ENCODE data around the gene DYNLT5. TPM values are rescaled to one million over a fixed set of nuclear protein-coding genes. Genes with fewer than 3 reads are reported as not detected.

The DYNLT5 gene
- total RNA-seq, 1 experiment from 2014 or later, result not detected

DNA sequence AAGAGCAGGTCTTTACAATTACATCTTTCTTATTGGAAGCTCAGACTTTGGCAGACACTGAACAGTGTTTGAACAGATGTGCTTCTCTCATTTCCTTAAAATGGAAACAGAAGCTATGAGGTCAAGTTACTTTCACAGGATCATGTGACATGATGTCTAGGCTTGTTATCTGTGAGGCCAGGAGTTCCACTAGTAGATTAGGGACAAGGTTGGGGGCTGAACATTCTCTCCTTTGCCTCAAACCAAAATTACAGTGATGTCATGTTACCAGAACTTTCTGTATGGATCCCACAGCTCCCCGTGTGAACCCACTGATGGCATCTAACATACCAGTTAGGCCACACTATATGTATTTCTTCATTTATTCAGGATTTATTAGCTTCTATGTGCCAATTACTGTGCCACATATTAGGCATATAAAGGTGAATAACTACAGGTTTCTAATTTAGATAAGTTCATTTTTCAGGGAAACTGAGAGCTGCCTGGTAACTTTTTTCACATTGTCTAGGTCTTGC is 6.0 kb downstream of the DYNLT5 start:
- H4K20me1 ChIP-seq (ENCODE audit: insufficient read depth), result no peaks in the 10 kb centered on the region
- H3K9me2 ChIP-seq (ENCODE audit: insufficient read depth), result no peaks in the 10 kb centered on the region
- TF ChIP-seq, protein P1, sequence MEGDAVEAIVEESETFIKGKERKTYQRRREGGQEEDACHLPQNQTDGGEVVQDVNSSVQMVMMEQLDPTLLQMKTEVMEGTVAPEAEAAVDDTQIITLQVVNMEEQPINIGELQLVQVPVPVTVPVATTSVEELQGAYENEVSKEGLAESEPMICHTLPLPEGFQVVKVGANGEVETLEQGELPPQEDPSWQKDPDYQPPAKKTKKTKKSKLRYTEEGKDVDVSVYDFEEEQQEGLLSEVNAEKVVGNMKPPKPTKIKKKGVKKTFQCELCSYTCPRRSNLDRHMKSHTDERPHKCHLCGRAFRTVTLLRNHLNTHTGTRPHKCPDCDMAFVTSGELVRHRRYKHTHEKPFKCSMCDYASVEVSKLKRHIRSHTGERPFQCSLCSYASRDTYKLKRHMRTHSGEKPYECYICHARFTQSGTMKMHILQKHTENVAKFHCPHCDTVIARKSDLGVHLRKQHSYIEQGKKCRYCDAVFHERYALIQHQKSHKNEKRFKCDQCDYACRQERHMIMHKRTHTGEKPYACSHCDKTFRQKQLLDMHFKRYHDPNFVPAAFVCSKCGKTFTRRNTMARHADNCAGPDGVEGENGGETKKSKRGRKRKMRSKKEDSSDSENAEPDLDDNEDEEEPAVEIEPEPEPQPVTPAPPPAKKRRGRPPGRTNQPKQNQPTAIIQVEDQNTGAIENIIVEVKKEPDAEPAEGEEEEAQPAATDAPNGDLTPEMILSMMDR (IDR thresholded peaks at IDR 0.05 in 2 of 3, conservative IDR thresholded peaks at IDR 0.05 in 1 of 3; ENCODE audit: borderline replicate concordance in 1 of 3, insufficient read depth in 1 of 3, low read depth in 2 of 3, low read length in 2 of 3), result no peak
- TF ChIP-seq FOSL1 (IDR thresholded peaks at IDR 0.05; ENCODE audit: low read depth), result no peak
- TF ChIP-seq ELF1 (IDR thresholded peaks at IDR 0.05; ENCODE audit: borderline replicate concordance, low read depth), result no peak
- no peak for TF ChIP-seq RAD21 (IDR thresholded peaks at IDR 0.05; ENCODE audit: low read depth)
- TF ChIP-seq CBX3 (IDR thresholded peaks at IDR 0.05; ENCODE audit: low read depth), result no peak
- TF ChIP-seq SIN3A (IDR thresholded peaks at IDR 0.05; ENCODE audit: low read depth), result no peak
- no peak for TF ChIP-seq CEBPB (IDR thresholded peaks at IDR 0.05; ENCODE audit: low read depth)
- TF ChIP-seq EZH2phosphoT487 (IDR thresholded peaks at IDR 0.05; ENCODE audit: borderline replicate concordance), result no peak
- no peak for TF ChIP-seq EZH2 (IDR thresholded peaks at IDR 0.05)
- no peak for TF ChIP-seq SRF (IDR thresholded peaks at IDR 0.05; ENCODE audit: low read depth)
- TF ChIP-seq, protein P2, sequence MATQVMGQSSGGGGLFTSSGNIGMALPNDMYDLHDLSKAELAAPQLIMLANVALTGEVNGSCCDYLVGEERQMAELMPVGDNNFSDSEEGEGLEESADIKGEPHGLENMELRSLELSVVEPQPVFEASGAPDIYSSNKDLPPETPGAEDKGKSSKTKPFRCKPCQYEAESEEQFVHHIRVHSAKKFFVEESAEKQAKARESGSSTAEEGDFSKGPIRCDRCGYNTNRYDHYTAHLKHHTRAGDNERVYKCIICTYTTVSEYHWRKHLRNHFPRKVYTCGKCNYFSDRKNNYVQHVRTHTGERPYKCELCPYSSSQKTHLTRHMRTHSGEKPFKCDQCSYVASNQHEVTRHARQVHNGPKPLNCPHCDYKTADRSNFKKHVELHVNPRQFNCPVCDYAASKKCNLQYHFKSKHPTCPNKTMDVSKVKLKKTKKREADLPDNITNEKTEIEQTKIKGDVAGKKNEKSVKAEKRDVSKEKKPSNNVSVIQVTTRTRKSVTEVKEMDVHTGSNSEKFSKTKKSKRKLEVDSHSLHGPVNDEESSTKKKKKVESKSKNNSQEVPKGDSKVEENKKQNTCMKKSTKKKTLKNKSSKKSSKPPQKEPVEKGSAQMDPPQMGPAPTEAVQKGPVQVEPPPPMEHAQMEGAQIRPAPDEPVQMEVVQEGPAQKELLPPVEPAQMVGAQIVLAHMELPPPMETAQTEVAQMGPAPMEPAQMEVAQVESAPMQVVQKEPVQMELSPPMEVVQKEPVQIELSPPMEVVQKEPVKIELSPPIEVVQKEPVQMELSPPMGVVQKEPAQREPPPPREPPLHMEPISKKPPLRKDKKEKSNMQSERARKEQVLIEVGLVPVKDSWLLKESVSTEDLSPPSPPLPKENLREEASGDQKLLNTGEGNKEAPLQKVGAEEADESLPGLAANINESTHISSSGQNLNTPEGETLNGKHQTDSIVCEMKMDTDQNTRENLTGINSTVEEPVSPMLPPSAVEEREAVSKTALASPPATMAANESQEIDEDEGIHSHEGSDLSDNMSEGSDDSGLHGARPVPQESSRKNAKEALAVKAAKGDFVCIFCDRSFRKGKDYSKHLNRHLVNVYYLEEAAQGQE (IDR thresholded peaks at IDR 0.05; ENCODE audit: low read depth), result no peak
- no peak for TF ChIP-seq ZNF274 (IDR thresholded peaks at IDR 0.05; ENCODE audit: low read depth, low read length)
- no peak for TF ChIP-seq TCF7L2 (IDR thresholded peaks at IDR 0.05; ENCODE audit: borderline replicate concordance, extremely low read depth, insufficient read depth, insufficient read length)
- TF ChIP-seq, protein P3, sequence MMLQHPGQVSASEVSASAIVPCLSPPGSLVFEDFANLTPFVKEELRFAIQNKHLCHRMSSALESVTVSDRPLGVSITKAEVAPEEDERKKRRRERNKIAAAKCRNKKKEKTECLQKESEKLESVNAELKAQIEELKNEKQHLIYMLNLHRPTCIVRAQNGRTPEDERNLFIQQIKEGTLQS (IDR thresholded peaks at IDR 0.05), result no peak
- TF ChIP-seq POLR2AphosphoS5 (IDR thresholded peaks at IDR 0.05; ENCODE audit: low read depth, low read length), result no peak
- TF ChIP-seq ZFX (IDR thresholded peaks at IDR 0.05), result no peak
- no peak for TF ChIP-seq YY1 (IDR thresholded peaks at IDR 0.05; ENCODE audit: extremely low read depth, insufficient replicate concordance, low read depth, low read length)
- no peak for TF ChIP-seq EGR1 (IDR thresholded peaks at IDR 0.05; ENCODE audit: low read depth)
- no peak for TF ChIP-seq JUND (IDR thresholded peaks at IDR 0.05)
- TF ChIP-seq, protein P4, sequence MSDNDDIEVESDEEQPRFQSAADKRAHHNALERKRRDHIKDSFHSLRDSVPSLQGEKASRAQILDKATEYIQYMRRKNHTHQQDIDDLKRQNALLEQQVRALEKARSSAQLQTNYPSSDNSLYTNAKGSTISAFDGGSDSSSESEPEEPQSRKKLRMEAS (IDR thresholded peaks at IDR 0.05), result no peak
- H3K4me1 ChIP-seq (ENCODE audit: control insufficient read depth in 1 of 2, insufficient read depth in 2 of 2, low read length in 2 of 2), result no peaks in the 10 kb centered on the region
- ChIA-PET POLR2A (no interaction called here), CTCF (no interaction called here), RAD21 (ENCODE audit: low non-redundant PET in 1 of 2, low total read pairs in 2 of 2, uncharacterized antibody in 2 of 2, unreplicated experiment in 2 of 2) (no interaction called here)
- no peak overlapping the region for H3K9ac ChIP-seq (ENCODE audit: low read length)
- no peaks in the 10 kb centered on the region for H3K9me3 ChIP-seq (ENCODE audit: control insufficient read depth in 1 of 2, insufficient read depth in 1 of 2, low read depth in 1 of 2, low read length in 2 of 2)
- no TSS peak for BruUV-seq (replicated peaks)
- H2AFZ ChIP-seq (ENCODE audit: low read depth, low read length, poor library complexity, severe bottlenecking), result peak overlapping the region; percentile 2
- H3K4me3 ChIP-seq (replicated peaks in 1 of 2; ENCODE audit: low read depth in 1 of 2, low read length in 2 of 2), result no peak overlapping the region
- no peaks in the 10 kb centered on the region for H3K27me3 ChIP-seq (ENCODE audit: insufficient read depth, low read length)
- ATAC-seq (no peak), DNase-seq (ENCODE audit: low read depth, low spot score) (no peak)
- no peaks in the 10 kb centered on the region for H3K79me2 ChIP-seq (ENCODE audit: insufficient read depth, low read length)
- no peaks in the 10 kb centered on the region for H3K36me3 ChIP-seq (ENCODE audit: control insufficient read depth in 1 of 2, insufficient read depth in 2 of 2, low read length in 2 of 2)
- intact Hi-C loops (cut with micrococcal nuclease), result no loop called here
- H3K27ac ChIP-seq (ENCODE audit: low read depth, low read length), result no peak overlapping the region
- no peak overlapping the region for H3K4me2 ChIP-seq (ENCODE audit: low read length)

Measured in HCT116 (cell line).